Measurements from ENCODE around the gene DAPK2.
"Not testable (repeated sequence)": the region's sequence is repeated elsewhere in the genome, so short reads cannot be mapped to it uniquely, and the experiment has no call there.

DAPK2 gene

DNA sequence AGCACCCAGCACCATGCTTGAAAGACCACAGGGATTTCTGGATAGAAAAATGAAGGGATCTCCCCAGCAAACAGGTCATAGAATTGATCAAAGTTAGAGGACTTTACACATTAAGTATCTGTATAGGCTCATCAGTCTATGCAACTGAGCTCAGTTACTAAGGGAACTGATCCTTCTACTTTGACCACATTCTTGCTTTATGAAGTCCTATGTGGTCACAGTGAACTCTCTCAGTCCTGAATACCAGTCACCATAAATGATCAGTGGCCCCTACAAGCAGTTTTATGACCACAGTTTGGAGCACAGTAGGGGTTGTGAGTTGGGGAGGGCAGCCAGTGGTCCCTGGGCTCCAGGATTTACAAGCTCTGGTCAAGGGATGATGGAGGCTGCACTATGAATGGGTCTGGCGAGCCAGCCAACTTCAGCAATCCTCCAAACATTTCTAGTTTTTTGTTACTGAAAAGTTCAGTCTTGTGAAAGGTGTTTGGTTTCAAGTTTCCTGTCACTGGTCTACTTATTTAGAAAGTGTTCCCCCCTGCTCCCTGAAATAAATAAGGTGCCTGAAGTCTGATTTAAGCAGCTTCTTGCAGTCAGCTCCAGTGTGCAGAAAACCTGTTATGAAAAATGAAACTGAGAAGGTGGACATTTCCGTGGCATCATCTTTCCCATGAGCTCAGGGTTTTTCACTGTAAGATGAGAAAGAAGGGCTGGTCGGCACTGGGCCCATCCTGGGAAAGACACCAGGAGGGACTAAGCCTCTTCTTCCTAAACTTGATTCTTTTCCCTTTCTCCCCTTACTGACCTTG is 75.5 kb downstream of the DAPK2 start:
- DNase-seq (ENCODE audit: insufficient read length, low spot score) (peak; percentile 44), FAIRE-seq (peak; percentile 88)
- peak; percentile 96 for TF ChIP-seq SPI1 (IDR thresholded peaks at IDR 0.05; ENCODE audit: low read depth, low read length)
- no peak for TF ChIP-seq PAX5 (IDR thresholded peaks at IDR 0.05; ENCODE audit: insufficient read depth, low read length, severe bottlenecking)
- no peak for TF ChIP-seq POU2F2 (IDR thresholded peaks at IDR 0.05; ENCODE audit: low read depth, low read length)
- 0 out of 2 replicates have a peak, but pooled peaks have one; percentile 35 for TF ChIP-seq POLR2A (IDR thresholded peaks at IDR 0.05; ENCODE audit: low read depth, low read length)
- no peak for TF ChIP-seq TAF1 (IDR thresholded peaks at IDR 0.05; ENCODE audit: low read depth, low read length)
- TF ChIP-seq POLR2AphosphoS5 (IDR thresholded peaks at IDR 0.05; ENCODE audit: low read depth, low read length): no peak

DNA sequence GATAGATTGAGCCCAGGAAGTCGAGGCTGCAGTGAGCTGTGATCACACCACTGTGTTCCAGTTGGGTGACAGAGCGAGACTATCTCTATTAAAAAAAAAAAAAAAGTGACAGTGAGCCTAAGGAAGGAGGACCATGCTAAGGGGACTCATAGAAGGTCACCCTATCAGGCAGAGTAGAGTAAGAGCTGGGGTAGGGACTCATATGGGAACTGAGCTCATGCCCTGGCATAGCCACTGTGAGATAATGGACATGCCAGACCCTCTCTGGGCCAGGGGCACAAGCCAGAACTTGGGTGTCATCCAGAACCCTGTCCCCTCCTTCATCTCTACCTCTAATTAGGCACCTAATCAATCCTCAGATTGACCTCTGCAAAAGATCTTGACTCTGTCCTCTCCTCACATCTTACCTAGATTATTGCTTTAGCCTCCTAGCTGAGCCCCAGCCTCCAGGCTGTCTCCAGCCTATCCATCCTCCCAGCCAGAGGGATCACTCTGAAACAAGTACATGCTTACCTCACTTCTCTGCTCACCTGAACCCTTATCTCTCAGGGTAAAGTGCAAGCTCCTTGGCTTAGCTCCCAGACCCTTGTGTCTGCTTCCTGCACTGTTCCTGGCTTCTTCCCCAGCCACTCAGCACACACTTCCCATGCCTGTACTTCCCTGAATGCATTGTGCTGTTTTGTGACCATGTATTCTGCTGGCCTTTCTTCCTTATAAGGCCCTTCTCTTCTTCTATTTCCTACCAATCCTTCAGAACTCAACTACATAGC is 76.4 kb downstream of the DAPK2 start:
- FAIRE-seq (peak; percentile 77), DNase-seq (ENCODE audit: insufficient read length, low spot score) (no peak)
- TF ChIP-seq POLR2A (IDR thresholded peaks at IDR 0.05; ENCODE audit: low read depth, low read length): no peak
- TF ChIP-seq POLR2AphosphoS5 (IDR thresholded peaks at IDR 0.05; ENCODE audit: low read depth, low read length): no peak
- TF ChIP-seq PAX5 (IDR thresholded peaks at IDR 0.05; ENCODE audit: insufficient read depth, low read length, severe bottlenecking): no peak
- TF ChIP-seq POU2F2 (IDR thresholded peaks at IDR 0.05; ENCODE audit: low read depth, low read length): no peak
- no peak for TF ChIP-seq TAF1 (IDR thresholded peaks at IDR 0.05; ENCODE audit: low read depth, low read length)
- TF ChIP-seq SPI1 (IDR thresholded peaks at IDR 0.05; ENCODE audit: low read depth, low read length): no peak

DNA sequence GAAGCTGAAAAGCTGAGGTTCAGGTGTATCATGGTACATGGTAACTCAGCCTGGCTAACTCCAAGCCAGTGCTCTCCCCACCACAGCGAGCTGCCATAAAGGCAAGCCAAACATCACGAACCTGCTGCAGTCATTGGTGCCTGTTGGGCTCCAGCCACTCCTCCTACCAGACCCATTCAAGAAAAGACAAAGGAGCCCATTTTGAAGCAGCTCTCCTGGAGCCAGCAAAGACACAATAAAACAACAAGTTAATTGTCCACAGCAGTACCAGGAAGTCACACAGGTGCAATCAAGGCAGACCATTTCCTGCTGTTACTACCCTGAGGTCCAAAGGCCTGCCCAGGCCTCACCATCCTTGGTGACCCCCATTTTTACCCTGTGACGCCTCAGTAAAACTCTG is 77.6 kb downstream of the DAPK2 start:
- FAIRE-seq (peak; percentile 9), DNase-seq (ENCODE audit: insufficient read length, low spot score) (no peak)
- TF ChIP-seq SPI1 (IDR thresholded peaks at IDR 0.05; ENCODE audit: low read depth, low read length): no peak
- TF ChIP-seq POLR2AphosphoS5 (IDR thresholded peaks at IDR 0.05; ENCODE audit: low read depth, low read length): no peak

DNA sequence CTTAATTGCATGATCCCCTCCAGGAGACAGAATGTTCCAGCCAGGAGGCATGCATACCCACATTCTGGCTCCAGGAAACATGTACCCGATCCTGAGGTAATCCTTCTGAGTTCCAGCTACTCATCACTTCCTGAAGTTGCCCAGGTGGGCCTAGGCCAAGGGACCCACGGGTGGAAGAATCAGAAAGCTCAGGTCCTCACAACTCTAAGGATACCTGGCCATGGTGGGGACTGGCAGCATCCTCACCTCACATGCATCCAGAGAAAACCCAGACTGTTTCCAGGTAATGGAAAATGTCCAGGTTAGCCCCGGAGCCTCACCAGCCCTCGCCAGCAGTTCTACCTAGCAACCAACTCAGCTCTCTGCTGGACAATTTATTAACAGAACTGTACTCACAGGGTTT is 78.2 kb downstream of the DAPK2 start:
- TF ChIP-seq SPI1 (IDR thresholded peaks at IDR 0.05; ENCODE audit: low read depth, low read length) (no peak), POLR2AphosphoS5 (IDR thresholded peaks at IDR 0.05; ENCODE audit: low read depth, low read length) (no peak), POLR2A (IDR thresholded peaks at IDR 0.05; ENCODE audit: low read depth, low read length) (no peak), TAF1 (IDR thresholded peaks at IDR 0.05; ENCODE audit: low read depth, low read length) (no peak), PAX5 (IDR thresholded peaks at IDR 0.05; ENCODE audit: insufficient read depth, low read length, severe bottlenecking) (no peak), POU2F2 (IDR thresholded peaks at IDR 0.05; ENCODE audit: low read depth, low read length) (no peak)
- no peak for FAIRE-seq
- DNase-seq (ENCODE audit: insufficient read length, low spot score): no peak

DNA sequence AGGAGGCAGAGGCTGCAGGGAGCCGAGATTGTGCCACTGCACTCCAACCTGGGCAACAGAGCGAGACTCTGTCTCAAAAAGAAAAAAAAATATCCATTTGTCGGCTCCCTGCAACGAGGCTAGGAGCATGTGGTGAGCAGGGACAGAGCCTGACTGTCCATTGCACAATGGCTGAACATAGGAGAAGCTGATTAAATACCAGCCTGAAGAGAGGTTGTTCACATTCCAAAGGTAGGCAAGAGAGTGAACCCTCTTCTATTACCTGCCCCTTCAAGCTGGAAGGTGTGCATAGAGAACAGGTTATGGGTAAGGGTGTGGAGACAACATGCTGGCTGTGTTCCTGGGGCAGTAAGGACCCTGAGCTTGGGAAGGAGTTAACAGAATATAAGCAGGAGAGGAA is 78.7 kb downstream of the DAPK2 start:
- DNase-seq (ENCODE audit: insufficient read length, low spot score): no peak
- TF ChIP-seq SPI1 (IDR thresholded peaks at IDR 0.05; ENCODE audit: low read depth, low read length): no peak
- no peak for FAIRE-seq

DNA sequence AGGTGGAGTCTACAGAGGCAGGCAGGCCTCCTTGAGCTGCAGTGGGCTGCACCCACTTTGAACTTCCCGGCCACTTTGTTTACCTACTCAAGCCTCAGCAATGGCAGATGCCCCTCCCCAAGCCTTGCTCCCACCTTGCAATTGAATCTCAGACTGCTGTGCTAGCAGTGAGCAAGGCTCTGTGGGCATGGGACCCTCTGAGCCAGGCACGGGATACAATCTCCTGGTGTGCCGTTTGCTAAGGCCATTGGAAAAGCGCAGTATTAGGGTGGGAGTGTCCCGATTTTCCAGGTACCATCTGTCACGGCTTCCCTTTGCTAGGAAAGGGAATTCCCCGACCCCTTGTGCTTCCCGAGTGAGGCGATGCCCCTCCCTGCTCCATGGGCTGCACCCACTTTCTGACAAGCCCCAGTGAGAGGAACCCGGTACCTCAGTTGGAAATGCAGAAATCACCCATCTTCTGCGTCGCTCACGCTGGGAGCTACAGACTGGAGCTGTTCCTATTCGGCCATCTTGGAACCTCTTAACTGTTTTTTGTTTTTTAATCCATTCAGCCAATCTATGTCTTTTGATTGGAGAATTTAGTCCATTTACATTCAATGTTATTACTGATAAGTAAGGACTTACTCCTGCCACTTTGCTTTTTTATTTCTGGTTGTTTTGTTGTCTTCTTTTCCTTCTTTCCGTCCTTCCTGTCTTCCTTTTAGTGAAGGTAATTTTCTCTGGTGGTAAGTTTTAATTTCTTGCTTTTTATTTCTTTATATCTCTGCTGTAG is 83.2 kb downstream of the DAPK2 start:
- not testable (repeated sequence) for FAIRE-seq

DNA sequence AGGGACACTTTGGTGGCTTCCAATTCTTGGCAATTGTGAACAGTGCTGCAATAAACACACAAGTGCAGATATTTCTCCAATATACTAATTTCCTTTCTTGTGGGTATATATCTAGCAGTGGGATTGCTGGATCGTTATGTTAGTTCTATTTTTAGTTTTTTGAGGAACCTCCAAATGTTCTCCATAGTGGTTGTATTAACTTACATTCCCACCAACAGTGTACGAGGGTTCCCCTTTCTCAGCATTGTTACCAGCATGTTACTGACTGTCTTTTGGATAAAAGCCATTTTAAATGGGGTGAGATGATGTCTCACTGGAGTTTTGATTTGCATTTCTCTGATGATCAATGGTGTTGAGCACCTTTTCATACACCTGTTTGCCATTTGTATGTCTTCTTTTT is 92.8 kb downstream of the DAPK2 start:
- DNase-seq (ENCODE audit: insufficient read length, low spot score): no peak
- no peak for TF ChIP-seq PAX5 (IDR thresholded peaks at IDR 0.05; ENCODE audit: insufficient read depth, low read length, severe bottlenecking)
- TF ChIP-seq POLR2AphosphoS5 (IDR thresholded peaks at IDR 0.05; ENCODE audit: low read depth, low read length): no peak
- TF ChIP-seq TAF1 (IDR thresholded peaks at IDR 0.05; ENCODE audit: low read depth, low read length): no peak
- TF ChIP-seq SPI1 (IDR thresholded peaks at IDR 0.05; ENCODE audit: low read depth, low read length): no peak
- TF ChIP-seq POU2F2 (IDR thresholded peaks at IDR 0.05; ENCODE audit: low read depth, low read length): no peak
- no peak for TF ChIP-seq POLR2A (IDR thresholded peaks at IDR 0.05; ENCODE audit: low read depth, low read length)
- no peak for FAIRE-seq

More for the DNA sequence above, 83.2 kb downstream of the DAPK2 start:
- DNase-seq (ENCODE audit: insufficient read length, low spot score): not testable (repeated sequence)

DNA sequence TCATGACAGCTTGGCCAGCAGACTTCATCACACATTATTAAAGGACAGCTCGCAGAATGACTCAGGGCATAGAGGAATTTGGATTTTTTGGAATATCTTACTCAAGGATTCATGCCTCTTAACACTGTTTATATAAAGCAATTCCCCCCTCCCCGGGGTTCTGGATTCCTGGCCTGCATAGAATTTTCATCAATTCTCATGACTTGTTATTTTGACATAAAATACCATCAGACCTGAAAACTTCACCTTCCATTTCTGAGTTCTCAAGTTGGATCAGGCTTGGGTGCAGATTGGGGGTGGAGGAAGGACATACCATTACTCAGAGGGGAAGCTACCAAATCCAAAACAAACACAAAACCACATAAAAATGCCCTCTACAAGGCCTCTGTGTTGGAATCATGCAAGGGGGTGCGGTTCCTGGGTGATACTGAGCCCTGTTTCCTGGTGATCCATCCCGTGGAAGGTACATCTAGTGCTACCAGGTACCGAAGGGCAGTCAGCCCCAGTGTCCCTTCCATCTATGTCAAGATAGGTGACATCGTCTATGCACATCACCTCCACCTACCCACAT is 95.3 kb downstream of the DAPK2 start:
- no peak for DNase-seq (ENCODE audit: insufficient read length, low spot score)
- no peak for TF ChIP-seq PAX5 (IDR thresholded peaks at IDR 0.05; ENCODE audit: insufficient read depth, low read length, severe bottlenecking)
- TF ChIP-seq POLR2A (IDR thresholded peaks at IDR 0.05; ENCODE audit: low read depth, low read length): no peak
- no peak for TF ChIP-seq TAF1 (IDR thresholded peaks at IDR 0.05; ENCODE audit: low read depth, low read length)
- no peak for TF ChIP-seq SPI1 (IDR thresholded peaks at IDR 0.05; ENCODE audit: low read depth, low read length)
- TF ChIP-seq POLR2AphosphoS5 (IDR thresholded peaks at IDR 0.05; ENCODE audit: low read depth, low read length): no peak
- no peak for TF ChIP-seq POU2F2 (IDR thresholded peaks at IDR 0.05; ENCODE audit: low read depth, low read length)
- no peak for FAIRE-seq

DNA sequence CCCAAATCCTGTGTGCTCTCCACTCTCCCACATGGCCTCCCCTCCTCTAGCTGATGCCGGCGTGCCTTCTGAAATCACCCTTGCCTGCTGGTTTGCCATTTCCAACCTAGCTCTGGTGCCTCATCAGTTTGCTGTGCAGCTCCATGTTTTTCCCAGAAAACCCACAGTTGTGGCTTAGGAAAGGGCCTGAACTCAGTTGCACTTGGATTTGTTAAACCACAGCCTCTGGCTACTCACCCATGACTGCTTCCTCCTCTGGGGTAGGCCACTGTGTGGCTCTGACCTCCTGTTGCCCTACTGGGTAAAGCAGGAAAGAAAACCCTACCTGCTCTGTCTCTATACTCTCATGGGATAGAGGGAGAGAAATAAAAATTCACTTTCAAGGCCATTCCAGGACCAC is 97.3 kb downstream of the DAPK2 start:
- DNase-seq (ENCODE audit: insufficient read length, low spot score): no peak
- TF ChIP-seq PAX5 (IDR thresholded peaks at IDR 0.05; ENCODE audit: insufficient read depth, low read length, severe bottlenecking) (no peak), POLR2AphosphoS5 (IDR thresholded peaks at IDR 0.05; ENCODE audit: low read depth, low read length) (no peak)
- FAIRE-seq: no peak
